T1000 (cell line): ENCODE measurements around the gene EIF4H.
"Not testable (repeated sequence)": the region's sequence is repeated elsewhere in the genome, so short reads cannot be mapped to it uniquely, and the experiment has no call there.

Experiments
- DNase-seq: peaks from one replicate; lab custom pipeline; 2025; ENCODE audit warnings: mixed read lengths; lab: John Stamatoyannopoulos, UW

Gene EIF4H

GRCh38 chr7:74224907-74225306 lies 50.8 kb downstream of the EIF4H start:
- DNase-seq: not testable (repeated sequence)

GRCh38 chr7:74225400-74225799 lies 51.2 kb downstream of the EIF4H start:
- no peak for DNase-seq

- no peak for DNase-seq
These were observed 52.5 kb downstream of the EIF4H start for GRCh38 chr7:74226633-74227032.

GRCh38 chr7:74228951-74229900 lies 55.1 kb downstream of the EIF4H start:
- no peak for DNase-seq

GRCh38 chr7:74230446-74231231 lies 56.5 kb downstream of the EIF4H start:
- DNase-seq: no peak

GRCh38 chr7:74231232-74231590 lies 57.1 kb downstream of the EIF4H start:
- DNase-seq: no peak

GRCh38 chr7:74233655-74234285 lies 59.6 kb downstream of the EIF4H start:
- no peak for DNase-seq

- no peak for DNase-seq
These were observed 61.5 kb downstream of the EIF4H start for GRCh38 chr7:74235518-74236268.

- DNase-seq: no peak
These were observed 62.1 kb downstream of the EIF4H start for GRCh38 chr7:74236284-74236683.

- DNase-seq: no peak
These were observed 66.3 kb downstream of the EIF4H start for GRCh38 chr7:74240482-74240881.

GRCh38 chr7:74242122-74242443 lies 67.9 kb downstream of the EIF4H start:
- DNase-seq: no peak

- no peak for DNase-seq
These were observed 72.3 kb downstream of the EIF4H start for GRCh38 chr7:74246497-74246896.
